Measurements from ENCODE around the gene BCL2L13. TPM values are rescaled to one million over a fixed set of nuclear protein-coding genes. Genes with fewer than 3 reads are reported as not detected.
"Not testable (repeated sequence)": the region's sequence is repeated elsewhere in the genome, so short reads cannot be mapped to it uniquely, and the experiment has no call there.

Gene BCL2L13
- total RNA-seq, 1 experiment from 2014 or later: 52.9 TPM

DNA sequence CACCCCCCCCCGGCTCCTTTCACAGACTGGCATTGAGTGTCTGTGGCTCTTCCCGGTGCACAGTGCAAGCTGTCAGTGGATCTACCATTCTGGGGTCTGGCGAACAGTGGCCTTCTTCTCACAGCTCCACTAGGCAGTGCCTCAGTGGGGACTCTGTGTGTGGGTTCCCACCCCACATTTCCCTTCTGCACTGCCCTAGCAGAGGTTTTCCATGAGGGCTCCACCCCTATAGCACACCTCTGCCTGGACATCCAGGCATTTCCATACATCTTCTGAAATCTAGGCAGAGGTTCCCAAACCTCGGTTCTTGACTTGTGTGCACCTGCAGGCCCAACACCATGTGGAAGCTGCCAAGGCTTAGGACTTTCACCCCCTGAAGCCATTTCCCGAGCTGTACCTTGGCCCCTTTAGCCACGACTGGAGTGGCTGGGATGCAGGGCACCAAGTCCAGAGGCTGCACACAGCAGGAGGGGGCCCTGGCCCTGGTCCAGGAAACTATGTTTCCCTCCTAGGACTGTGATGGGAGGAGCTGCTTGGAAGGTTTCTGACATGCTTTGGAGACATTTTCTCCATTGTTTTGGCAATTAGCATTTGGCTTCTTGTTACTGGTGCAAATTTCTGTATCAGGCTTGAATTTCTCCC, 26.0 kb downstream of the BCL2L13 start:
- POLR2A ChIA-PET (ENCODE audit: low non-redundant PET): no interaction called here
- Histone ChIP-seq H3K27ac (ENCODE audit: low read depth, low read length, poor library complexity, severe bottlenecking) (no peak overlapping the region), H3K4me1 (ENCODE audit: insufficient read depth, low read length, poor library complexity, severe bottlenecking) (no peaks in the 10 kb centered on the region), H3K36me3 (ENCODE audit: insufficient read depth, low read length, poor library complexity, severe bottlenecking) (peaks cover 31% of the 10 kb centered on the region), H3K4me3 (ENCODE audit: low read depth, low read length, poor library complexity, severe bottlenecking) (no peak overlapping the region), H3K9me3 (ENCODE audit: low read depth, low read length, poor library complexity, severe bottlenecking) (peaks cover 8% of the 10 kb centered on the region), H3K27me3 (replicated peaks; ENCODE audit: insufficient read depth, low read depth, low read length, poor library complexity) (no peaks in the 10 kb centered on the region)
- TF ChIP-seq EZH2 (IDR thresholded peaks at IDR 0.05; ENCODE audit: borderline replicate concordance, low read depth, low read length, poor library complexity, severe bottlenecking): no peak
- TF ChIP-seq, protein P1, sequence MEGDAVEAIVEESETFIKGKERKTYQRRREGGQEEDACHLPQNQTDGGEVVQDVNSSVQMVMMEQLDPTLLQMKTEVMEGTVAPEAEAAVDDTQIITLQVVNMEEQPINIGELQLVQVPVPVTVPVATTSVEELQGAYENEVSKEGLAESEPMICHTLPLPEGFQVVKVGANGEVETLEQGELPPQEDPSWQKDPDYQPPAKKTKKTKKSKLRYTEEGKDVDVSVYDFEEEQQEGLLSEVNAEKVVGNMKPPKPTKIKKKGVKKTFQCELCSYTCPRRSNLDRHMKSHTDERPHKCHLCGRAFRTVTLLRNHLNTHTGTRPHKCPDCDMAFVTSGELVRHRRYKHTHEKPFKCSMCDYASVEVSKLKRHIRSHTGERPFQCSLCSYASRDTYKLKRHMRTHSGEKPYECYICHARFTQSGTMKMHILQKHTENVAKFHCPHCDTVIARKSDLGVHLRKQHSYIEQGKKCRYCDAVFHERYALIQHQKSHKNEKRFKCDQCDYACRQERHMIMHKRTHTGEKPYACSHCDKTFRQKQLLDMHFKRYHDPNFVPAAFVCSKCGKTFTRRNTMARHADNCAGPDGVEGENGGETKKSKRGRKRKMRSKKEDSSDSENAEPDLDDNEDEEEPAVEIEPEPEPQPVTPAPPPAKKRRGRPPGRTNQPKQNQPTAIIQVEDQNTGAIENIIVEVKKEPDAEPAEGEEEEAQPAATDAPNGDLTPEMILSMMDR (conservative IDR thresholded peaks at IDR 0.05; ENCODE audit: low read depth, low read length): no peak
- CTCF ChIA-PET: no interaction called here
- no TSS peak for BruUV-seq (replicated peaks)
- DNase-seq (ENCODE audit: low spot score): no peak
- intact Hi-C loops (cut with micrococcal nuclease; ENCODE audit: unreplicated experiment): no loop called here

- Histone ChIP-seq H3K4me1 (ENCODE audit: insufficient read depth, low read length, poor library complexity, severe bottlenecking) (no peaks in the 10 kb centered on the region), H3K36me3 (ENCODE audit: insufficient read depth, low read length, poor library complexity, severe bottlenecking) (peaks cover 27% of the 10 kb centered on the region), H3K9me3 (ENCODE audit: low read depth, low read length, poor library complexity, severe bottlenecking) (peaks cover 8% of the 10 kb centered on the region), H3K27ac (ENCODE audit: low read depth, low read length, poor library complexity, severe bottlenecking) (no peak overlapping the region), H3K27me3 (replicated peaks; ENCODE audit: insufficient read depth, low read depth, low read length, poor library complexity) (no peaks in the 10 kb centered on the region), H3K4me3 (ENCODE audit: low read depth, low read length, poor library complexity, severe bottlenecking) (no peak overlapping the region)
- ChIA-PET CTCF (no interaction called here), POLR2A (ENCODE audit: low non-redundant PET) (no interaction called here)
- DNase-seq (ENCODE audit: low spot score): no peak
- BruUV-seq (replicated peaks): no TSS peak
- intact Hi-C loops (cut with micrococcal nuclease; ENCODE audit: unreplicated experiment): no loop called here
- TF ChIP-seq EZH2 (IDR thresholded peaks at IDR 0.05; ENCODE audit: borderline replicate concordance, low read depth, low read length, poor library complexity, severe bottlenecking): no peak
- TF ChIP-seq, protein P1 (conservative IDR thresholded peaks at IDR 0.05; ENCODE audit: low read depth, low read length): no peak
Measured at GRCh38 chr22:17665248-17665647, 26.7 kb downstream of the BCL2L13 start.

- POLR2A ChIA-PET (ENCODE audit: low non-redundant PET): no interaction called here
- TF ChIP-seq EZH2 (IDR thresholded peaks at IDR 0.05; ENCODE audit: borderline replicate concordance, low read depth, low read length, poor library complexity, severe bottlenecking): no peak
- TF ChIP-seq, protein P1 (conservative IDR thresholded peaks at IDR 0.05; ENCODE audit: low read depth, low read length): no peak
- Histone ChIP-seq H3K27me3 (replicated peaks; ENCODE audit: insufficient read depth, low read depth, low read length, poor library complexity) (no peaks in the 10 kb centered on the region), H3K9me3 (ENCODE audit: low read depth, low read length, poor library complexity, severe bottlenecking) (peaks cover 8% of the 10 kb centered on the region), H3K36me3 (ENCODE audit: insufficient read depth, low read length, poor library complexity, severe bottlenecking) (peaks cover 26% of the 10 kb centered on the region), H3K4me1 (ENCODE audit: insufficient read depth, low read length, poor library complexity, severe bottlenecking) (no peaks in the 10 kb centered on the region), H3K4me3 (ENCODE audit: low read depth, low read length, poor library complexity, severe bottlenecking) (no peak overlapping the region), H3K27ac (ENCODE audit: low read depth, low read length, poor library complexity, severe bottlenecking) (no peak overlapping the region)
- intact Hi-C loops (cut with micrococcal nuclease; ENCODE audit: unreplicated experiment): no loop called here
- DNase-seq (ENCODE audit: low spot score): no peak
- no TSS peak for BruUV-seq (replicated peaks)
- CTCF ChIA-PET: no interaction called here
Measured at GRCh38 chr22:17665854-17666253, 27.3 kb downstream of the BCL2L13 start.

DNA sequence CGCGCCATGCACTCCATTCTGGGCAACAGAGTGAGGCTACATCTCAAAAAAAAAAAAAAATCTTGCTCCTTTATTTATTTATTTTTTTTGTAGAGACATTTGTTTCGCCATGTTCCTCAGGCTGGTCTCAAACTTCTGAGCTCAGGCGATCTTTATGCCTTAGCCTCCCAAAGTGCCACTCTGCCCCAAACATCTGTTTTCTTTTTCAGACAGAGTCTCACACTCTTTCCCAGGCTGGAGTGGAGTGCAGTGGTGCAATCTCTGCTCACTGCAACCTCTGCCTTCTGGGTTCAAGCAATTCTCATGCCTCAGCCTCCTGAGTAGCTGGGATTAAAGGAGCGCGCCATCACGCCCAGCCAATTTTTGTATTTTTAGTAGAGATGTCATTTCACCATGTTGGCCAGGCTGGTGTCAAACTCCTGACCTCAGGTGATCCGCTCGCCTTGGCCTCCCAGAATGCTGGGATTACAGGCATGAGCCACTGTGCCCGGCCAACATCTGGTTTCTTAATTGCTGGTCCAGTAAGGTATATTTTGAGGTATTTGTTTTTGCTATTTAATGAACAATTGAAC, 33.0 kb downstream of the BCL2L13 start:
- peaks cover 16% of the 10 kb centered on the region for H3K4me1 ChIP-seq (ENCODE audit: insufficient read depth, low read length, poor library complexity, severe bottlenecking)
- CTCF ChIA-PET; H3K27ac ChIP-seq (ENCODE audit: low read depth, low read length, poor library complexity, severe bottlenecking); BruUV-seq (replicated peaks); H3K36me3 ChIP-seq (ENCODE audit: insufficient read depth, low read length, poor library complexity, severe bottlenecking); H3K4me3 ChIP-seq (ENCODE audit: low read depth, low read length, poor library complexity, severe bottlenecking); POLR2A ChIA-PET (ENCODE audit: low non-redundant PET); H3K27me3 ChIP-seq (replicated peaks; ENCODE audit: insufficient read depth, low read depth, low read length, poor library complexity); H3K9me3 ChIP-seq (ENCODE audit: low read depth, low read length, poor library complexity, severe bottlenecking); DNase-seq (ENCODE audit: low spot score); intact Hi-C loops (cut with micrococcal nuclease; ENCODE audit: unreplicated experiment): not testable (repeated sequence)
